A549 (cell line): ENCODE results near the gene GRPEL2.

ENCODE experiments used
- ESRRA ChIP-seq: fragments of 150-350 bp; IDR thresholded peaks from 2 replicates; pipeline ENCODE4 v1.6.1; 2014; ENCODE audit warnings: mild to moderate bottlenecking, low read length, borderline replicate concordance
- USF2 ChIP-seq: fragments of 450-650 bp; IDR thresholded peaks from 2 replicates; pipeline ENCODE4 v1.6.1; 2014; ENCODE audit warnings: antibody characterized with exemption
- TF ChIP-seq, protein P1 (sequence below): fragments of >200 bp; sonication (Bioruptor Twin); formaldehyde crosslinking; IDR thresholded peaks from 3 replicates; pipeline ENCODE4 v1.5.1; 2016

DNA sequence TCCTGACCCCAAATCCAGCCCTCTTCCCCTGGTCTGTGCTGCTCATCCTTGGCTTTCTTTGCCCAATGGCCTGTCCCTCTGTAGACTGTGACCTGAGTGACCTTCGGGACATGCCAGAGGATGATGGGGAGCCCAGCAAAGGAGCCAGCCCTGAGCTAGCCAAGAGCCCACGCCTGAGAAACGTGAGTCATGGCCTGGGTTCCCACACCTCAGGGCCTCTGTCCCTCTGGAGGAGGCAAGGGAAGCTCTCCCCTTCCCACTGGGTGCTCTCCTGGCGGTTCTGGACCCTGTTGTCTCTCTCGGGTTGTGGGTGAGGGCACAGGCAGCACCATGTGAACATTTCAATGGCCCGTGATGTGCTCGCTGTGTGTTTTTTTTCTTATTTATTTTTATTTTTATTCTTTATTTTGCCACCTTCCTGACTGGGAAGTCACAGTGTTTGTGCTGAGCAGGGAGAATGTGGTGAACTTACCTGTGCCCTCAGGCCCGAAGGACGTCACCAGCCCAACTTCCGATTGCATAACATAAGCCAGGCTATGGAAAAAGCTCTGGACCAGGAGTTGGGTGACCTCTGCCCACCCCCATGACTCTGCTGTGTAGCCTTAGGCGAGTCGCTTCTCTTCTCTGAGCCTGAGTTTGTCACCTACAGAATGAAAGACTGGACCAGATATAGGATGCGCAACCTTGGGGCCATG lies 44.1 kb upstream of the GRPEL2 start:
- TF ChIP-seq, protein P1, sequence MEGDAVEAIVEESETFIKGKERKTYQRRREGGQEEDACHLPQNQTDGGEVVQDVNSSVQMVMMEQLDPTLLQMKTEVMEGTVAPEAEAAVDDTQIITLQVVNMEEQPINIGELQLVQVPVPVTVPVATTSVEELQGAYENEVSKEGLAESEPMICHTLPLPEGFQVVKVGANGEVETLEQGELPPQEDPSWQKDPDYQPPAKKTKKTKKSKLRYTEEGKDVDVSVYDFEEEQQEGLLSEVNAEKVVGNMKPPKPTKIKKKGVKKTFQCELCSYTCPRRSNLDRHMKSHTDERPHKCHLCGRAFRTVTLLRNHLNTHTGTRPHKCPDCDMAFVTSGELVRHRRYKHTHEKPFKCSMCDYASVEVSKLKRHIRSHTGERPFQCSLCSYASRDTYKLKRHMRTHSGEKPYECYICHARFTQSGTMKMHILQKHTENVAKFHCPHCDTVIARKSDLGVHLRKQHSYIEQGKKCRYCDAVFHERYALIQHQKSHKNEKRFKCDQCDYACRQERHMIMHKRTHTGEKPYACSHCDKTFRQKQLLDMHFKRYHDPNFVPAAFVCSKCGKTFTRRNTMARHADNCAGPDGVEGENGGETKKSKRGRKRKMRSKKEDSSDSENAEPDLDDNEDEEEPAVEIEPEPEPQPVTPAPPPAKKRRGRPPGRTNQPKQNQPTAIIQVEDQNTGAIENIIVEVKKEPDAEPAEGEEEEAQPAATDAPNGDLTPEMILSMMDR = no peak
- no peak for TF ChIP-seq USF2
- no peak for TF ChIP-seq ESRRA
